Progenitor cell of endocrine pancreas (in vitro differentiated cells): ENCODE results near the gene MRAP2. TPM values are rescaled to one million over a fixed set of nuclear protein-coding genes. Genes with fewer than 3 reads are reported as not detected.

Experiments
- DNase-seq: peaks from one replicate; pipeline ENCODE4 v3.0.0; 2021; ENCODE audit warnings: low spot score; ENCODE audit not compliant: unreplicated experiment
- H3K27ac Mint-ChIP-seq: 2 replicates; pipeline ENCODE4 v1.8.0; 2021; ENCODE audit warnings: mild to moderate bottlenecking, moderate library complexity, mixed read lengths
- H3K27me3 Mint-ChIP-seq: 2 replicates; pipeline ENCODE4 v1.8.0; 2021; ENCODE audit warnings: mixed read lengths
- H3K36me3 Mint-ChIP-seq: 2 replicates; pipeline ENCODE4 v1.8.0; 2022; ENCODE audit warnings: mixed read lengths; ENCODE audit not compliant: insufficient read depth
- H3K4me1 Mint-ChIP-seq: 2 replicates; pipeline ENCODE4 v1.8.0; 2021; ENCODE audit warnings: low read depth, mixed read lengths
- H3K4me3 Mint-ChIP-seq: 2 replicates; pipeline ENCODE4 v1.8.0; 2021; ENCODE audit warnings: low read depth, mild to moderate bottlenecking, moderate library complexity, mixed read lengths
- H3K9me3 Mint-ChIP-seq: 2 replicates; pipeline ENCODE4 v1.8.0; 2021; ENCODE audit warnings: low read depth, mixed read lengths
- CTCF ChIP-seq: fragments of 200-600 bp; sonication (generic); IDR thresholded peaks from one replicate; pipeline ENCODE4 v1.5.0; 2021; ENCODE audit warnings: antibody characterized with exemption, mild to moderate bottlenecking; ENCODE audit not compliant: unreplicated experiment
- total RNA-seq: library from RNA; stranded (reverse); gene quantifications from 2 replicates; pipeline ENCODE4 v1.2.1, GENCODE V29; 2021

MRAP2 gene
- total RNA-seq, 1 donor from 2014 or later, result 1.1 TPM

DNA sequence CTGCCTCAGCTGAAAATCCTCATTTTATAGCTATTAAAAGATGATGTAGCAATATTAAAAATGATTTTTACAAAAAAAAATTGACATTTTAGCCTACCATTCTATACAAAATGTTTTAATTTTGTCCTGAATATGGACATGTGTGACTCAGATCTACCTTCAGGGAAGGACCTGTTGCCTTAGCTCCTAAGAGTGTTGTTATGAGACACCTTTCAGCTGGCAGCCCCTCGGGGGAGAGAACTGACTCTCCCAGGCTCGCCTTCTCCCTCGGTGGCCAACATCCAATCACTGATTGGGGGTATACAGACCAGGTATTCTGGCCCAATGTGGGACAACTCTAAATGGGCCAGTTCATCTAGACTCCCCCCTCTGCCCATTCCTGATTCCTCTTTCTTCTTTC, 32.5 kb upstream of the MRAP2 start:
- H3K27ac Mint-ChIP-seq, result no peak overlapping the region
- TF ChIP-seq CTCF, result no peak

DNA sequence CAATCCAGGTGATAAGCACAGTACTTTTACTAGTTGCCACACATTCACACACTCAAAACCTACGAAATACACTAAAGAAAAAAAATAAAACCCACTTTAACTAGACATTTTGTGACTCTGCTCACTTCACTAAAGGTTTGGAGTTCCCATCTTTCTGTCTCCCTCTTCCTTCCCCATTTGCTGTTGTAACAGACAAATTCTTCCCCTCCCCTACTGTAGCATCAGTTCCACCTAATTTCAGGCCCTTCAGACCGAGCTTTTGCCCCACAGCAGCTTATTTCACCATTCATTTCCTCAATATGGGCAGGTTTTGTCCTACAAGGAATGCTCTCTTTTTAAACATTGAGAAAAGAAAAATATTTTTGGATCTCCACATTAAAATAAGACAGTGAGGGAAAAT, 31.3 kb upstream of the MRAP2 start:
- no peak for DNase-seq
- Mint-ChIP-seq H3K4me1 (no peaks in the 10 kb centered on the region), H3K36me3 (no peaks in the 10 kb centered on the region), H3K4me3 (no peak overlapping the region), H3K27ac (no peak overlapping the region), H3K27me3 (no peaks in the 10 kb centered on the region), H3K9me3 (no peaks in the 10 kb centered on the region)
- TF ChIP-seq CTCF, result no peak

More for the DNA sequence above, 32.5 kb upstream of the MRAP2 start:
- DNase-seq, result no peak
- H3K27me3 Mint-ChIP-seq, result no peaks in the 10 kb centered on the region
- H3K4me3 Mint-ChIP-seq, result no peak overlapping the region
- no peaks in the 10 kb centered on the region for H3K4me1 Mint-ChIP-seq
- H3K36me3 Mint-ChIP-seq, result no peaks in the 10 kb centered on the region
- peaks cover under 1% of the 10 kb centered on the region for H3K9me3 Mint-ChIP-seq

DNA sequence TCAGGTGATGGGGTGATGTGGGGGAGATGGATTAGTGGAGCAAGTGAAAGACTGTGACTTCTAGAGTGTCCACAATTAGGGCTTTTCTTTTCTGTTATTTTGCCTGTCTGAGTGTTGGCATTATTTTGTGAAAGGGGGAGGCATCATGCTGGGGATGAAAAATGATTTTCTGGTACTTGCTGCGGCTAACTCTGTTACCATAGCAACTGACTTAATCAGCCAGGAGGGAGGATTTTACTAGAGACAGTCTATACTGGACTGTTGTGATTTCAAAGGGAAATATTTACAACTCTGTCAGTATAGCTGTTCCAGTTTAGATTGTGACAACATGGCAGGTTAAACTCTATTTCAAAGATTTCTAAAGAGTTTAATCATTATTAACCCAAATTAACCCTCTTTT, 30.4 kb upstream of the MRAP2 start:
- H3K4me1 Mint-ChIP-seq, result no peaks in the 10 kb centered on the region
- H3K4me3 Mint-ChIP-seq, result no peak overlapping the region
- no peak for TF ChIP-seq CTCF
- H3K36me3 Mint-ChIP-seq, result no peaks in the 10 kb centered on the region
- DNase-seq, result no peak
- H3K9me3 Mint-ChIP-seq, result no peaks in the 10 kb centered on the region
- no peaks in the 10 kb centered on the region for H3K27me3 Mint-ChIP-seq
- H3K27ac Mint-ChIP-seq, result no peak overlapping the region

DNA sequence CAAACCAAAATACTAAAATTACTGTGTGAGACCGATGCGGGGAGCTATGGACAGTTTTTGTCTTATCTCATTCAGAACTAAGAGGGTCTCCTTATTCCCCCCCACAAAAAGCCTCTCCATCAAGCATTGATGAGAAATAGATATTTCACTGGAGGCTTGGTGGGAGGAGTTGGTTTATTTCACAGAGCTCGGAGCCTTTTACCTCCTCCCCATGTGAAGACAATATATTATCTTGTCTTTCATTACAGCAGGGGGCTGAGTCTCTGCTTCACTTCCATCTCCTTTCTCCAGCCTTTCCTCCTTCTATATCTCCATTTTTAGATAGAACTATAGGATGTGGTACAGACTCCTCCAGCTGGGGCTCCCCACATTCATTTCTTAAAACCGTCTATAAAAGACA, 29.9 kb upstream of the MRAP2 start:
- H3K36me3 Mint-ChIP-seq, result no peaks in the 10 kb centered on the region
- H3K4me1 Mint-ChIP-seq, result no peaks in the 10 kb centered on the region
- no peak overlapping the region for H3K27ac Mint-ChIP-seq
- no peaks in the 10 kb centered on the region for H3K27me3 Mint-ChIP-seq
- no peak overlapping the region for H3K4me3 Mint-ChIP-seq
- DNase-seq, result no peak
- no peaks in the 10 kb centered on the region for H3K9me3 Mint-ChIP-seq
- TF ChIP-seq CTCF, result no peak

DNA sequence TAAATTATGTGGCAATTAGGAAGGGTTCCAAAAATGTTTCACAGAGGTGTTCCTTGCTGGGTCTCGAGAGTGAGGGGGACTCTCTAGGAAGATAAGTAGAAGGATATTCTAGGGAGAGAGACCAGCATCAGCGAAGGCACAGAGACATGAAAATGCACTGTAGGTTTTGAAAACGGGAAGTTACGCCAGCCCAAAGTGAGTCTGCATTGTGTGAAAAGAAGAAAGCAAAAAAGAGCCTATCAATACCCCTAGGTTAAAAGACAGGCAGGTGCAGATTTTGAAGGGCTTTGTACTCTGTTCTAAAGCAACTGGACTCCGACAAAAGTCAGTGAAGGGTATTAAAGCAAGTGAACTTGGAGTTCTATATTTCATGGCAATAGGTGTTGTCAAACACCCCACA, 25.7 kb upstream of the MRAP2 start:
- Mint-ChIP-seq H3K4me3 (no peak overlapping the region), H3K9me3 (no peaks in the 10 kb centered on the region), H3K4me1 (no peaks in the 10 kb centered on the region), H3K27ac (no peak overlapping the region), H3K27me3 (no peaks in the 10 kb centered on the region), H3K36me3 (no peaks in the 10 kb centered on the region)
- DNase-seq, result no peak
- no peak for TF ChIP-seq CTCF
